Glomerular endothelial cell (primary cell): Measurements from ENCODE around the gene CTNNA1. TPM values are rescaled to one million over a fixed set of nuclear protein-coding genes. Genes with fewer than 3 reads are reported as not detected.

ENCODE experiments used
- DNase-seq: peaks from one replicate; pipeline ENCODE4 v3.0.0-alpha.2; 2011; ENCODE audit warnings: low read depth, low spot score; ENCODE audit errors: extremely low read depth
- total RNA-seq: library from RNA; depleted of rRNA; stranded (reverse); fragments of >200 nt; gene quantifications from 2 replicates; pipeline ENCODE4 v1.2.3, GENCODE V29; 2015

The CTNNA1 gene
- total RNA-seq, 1 donor from 2014 or later, result 444 TPM

- no peak for DNase-seq
Observed at GRCh38 chr5:138956801-138957200, 203.6 kb downstream of the CTNNA1 start.

- DNase-seq, result no peak
Observed at GRCh38 chr5:138960145-138960692, 207.0 kb downstream of the CTNNA1 start.

- no peak for DNase-seq
Observed at GRCh38 chr5:138961221-138961620, 208.0 kb downstream of the CTNNA1 start.

GRCh38 chr5:138961729-138962128, 208.5 kb downstream of the CTNNA1 start:
- DNase-seq, result no peak

GRCh38 chr5:138962614-138963370, 209.6 kb downstream of the CTNNA1 start:
- no peak for DNase-seq

- DNase-seq, result no peak
Observed at GRCh38 chr5:138963763-138964371, 210.6 kb downstream of the CTNNA1 start.

GRCh38 chr5:138964647-138965201, 211.5 kb downstream of the CTNNA1 start:
- no peak for DNase-seq

DNA sequence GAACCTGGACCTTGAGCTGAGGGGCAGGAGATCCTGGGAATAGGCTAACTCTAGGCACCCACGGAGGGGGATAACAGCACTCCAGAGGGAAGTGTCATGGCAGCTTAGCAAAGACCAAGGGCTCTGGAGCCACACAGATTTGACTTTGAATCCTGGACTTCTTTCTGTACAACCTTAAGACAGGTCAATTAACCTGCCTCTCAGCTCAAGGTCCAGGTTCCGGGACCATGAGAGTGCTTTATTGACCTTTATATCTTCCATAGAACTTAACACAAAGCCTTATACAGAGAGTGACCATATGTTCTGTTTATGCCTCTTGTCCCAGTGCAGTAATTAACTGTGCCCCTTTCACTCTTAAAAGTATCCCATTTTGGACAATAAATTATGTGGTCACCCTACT, 212.4 kb downstream of the CTNNA1 start:
- no peak for DNase-seq

GRCh38 chr5:138966236-138966985, 213.2 kb downstream of the CTNNA1 start:
- no peak for DNase-seq

- DNase-seq, result no peak
Observed at GRCh38 chr5:138967791-138968448, 214.7 kb downstream of the CTNNA1 start.

- DNase-seq, result no peak
Observed at GRCh38 chr5:138968601-138969000, 215.4 kb downstream of the CTNNA1 start.

DNA sequence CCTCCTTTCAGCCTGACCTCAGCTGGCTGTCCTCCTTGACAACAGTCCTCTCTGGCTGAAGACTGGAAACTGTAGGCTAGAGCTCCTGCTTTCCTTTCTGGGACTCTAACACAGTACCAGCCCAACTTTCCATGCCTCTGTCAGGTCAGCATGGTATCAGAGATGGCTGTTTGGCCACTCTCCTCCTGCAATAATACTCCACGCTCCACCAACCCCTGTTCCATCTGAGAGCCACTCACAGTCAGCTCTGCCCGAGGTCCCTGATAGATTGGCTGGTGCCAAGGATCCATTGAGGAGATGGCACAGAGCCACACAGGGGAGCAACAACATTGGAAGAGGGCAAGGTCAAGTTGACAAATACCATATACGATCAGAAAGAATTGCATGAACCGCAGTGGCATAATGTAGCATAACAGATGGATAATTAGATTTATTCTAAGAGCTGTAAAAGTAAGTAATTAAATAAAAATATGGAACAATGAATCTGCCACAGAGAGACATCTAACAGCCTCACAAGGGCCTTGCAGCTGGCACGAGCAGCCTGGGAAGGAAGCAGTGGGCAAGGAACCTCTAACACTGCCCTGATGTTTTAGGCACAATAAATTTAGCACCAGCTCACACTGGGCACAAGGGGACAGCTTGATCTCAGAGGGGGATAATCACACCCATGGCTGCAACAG, 216.2 kb downstream of the CTNNA1 start:
- DNase-seq, result no peak

DNA sequence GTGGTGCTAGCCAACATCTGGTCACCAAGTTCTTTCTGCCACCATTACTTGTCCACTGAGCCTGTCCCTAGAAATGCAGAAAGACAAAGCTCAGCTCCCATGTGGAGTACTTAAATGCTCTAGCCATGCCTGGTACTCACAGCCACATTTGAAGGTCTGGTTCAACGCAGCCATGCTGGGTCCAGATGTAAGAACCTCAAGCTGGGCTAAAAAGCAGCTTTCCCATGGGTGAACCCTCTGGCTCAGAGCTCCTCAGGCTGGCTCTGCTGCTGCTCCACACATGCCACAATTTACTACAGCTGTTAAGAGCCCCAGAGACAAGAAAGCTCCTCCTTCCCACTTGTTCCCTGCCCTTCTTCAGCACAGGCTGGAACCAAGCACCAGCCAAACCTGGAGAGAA, 219.0 kb downstream of the CTNNA1 start:
- no peak for DNase-seq

DNA sequence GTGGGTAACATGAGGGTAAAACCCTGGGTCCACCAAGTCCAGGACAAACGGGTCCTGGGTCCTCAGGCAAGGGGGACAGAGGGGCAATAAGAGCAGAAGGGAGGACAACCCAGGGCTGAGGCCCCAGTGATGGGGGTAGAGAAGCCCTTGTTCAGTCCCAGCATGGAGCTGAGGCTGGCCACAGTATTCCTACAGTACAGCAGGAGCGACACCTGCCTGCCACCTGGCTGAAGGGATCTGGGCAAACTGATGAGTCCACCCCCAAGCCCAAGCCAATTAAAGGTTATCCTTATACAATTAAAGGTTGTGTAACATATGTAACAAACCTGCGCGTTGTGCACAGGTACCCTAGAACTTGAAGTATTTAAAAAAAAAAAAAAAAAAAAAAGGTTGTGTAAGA, 219.6 kb downstream of the CTNNA1 start:
- no peak for DNase-seq

GRCh38 chr5:138974227-138975063, 221.2 kb downstream of the CTNNA1 start:
- peak; percentile 86 for DNase-seq

DNA sequence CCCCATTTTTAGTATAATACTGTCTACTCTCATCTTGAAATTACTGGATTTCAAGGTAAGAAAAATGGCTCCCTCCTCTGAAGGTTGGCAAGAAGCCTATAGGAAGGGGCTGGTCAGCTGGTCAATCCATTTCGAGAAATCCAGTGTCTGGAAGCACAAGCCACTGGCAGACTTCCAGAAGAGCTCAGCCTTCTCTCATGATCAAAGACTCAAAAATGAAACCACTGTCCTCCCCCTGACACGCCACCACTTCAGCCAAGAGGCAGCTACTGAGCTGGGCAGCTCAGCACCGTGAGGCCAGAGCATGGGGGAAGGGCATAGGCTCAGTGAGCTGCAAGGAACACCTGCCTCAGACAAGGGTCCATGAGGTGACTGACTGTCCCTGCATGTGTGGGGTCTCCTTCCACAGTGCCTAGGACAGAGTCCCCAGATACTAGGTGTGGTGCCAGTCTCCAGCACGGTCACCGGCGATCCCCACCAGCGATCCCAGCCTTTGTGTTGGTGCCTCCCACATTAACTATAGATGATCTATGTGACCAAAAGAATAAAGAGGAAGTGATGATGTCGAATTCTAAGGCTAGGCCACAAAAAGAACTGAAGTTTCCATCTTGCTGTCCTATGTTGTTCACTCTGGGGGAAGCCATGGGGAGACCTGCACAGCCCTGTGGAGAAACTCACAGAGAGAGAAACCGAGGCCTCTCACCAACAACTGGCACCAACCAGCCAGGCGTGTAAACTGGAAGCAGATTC, 222.0 kb downstream of the CTNNA1 start:
- peak; percentile 47 for DNase-seq

- DNase-seq, result no peak
Observed at GRCh38 chr5:138978080-138978479, 224.9 kb downstream of the CTNNA1 start.

GRCh38 chr5:138978581-138978980, 225.4 kb downstream of the CTNNA1 start:
- no peak for DNase-seq
